ENCODE measurements around the gene DEF6. TPM values are rescaled to one million over a fixed set of nuclear protein-coding genes. Genes with fewer than 3 reads are reported as not detected.
A peak's percentile ranks its signal among the peaks of the same experiment; 100 is the strongest.

The DEF6 gene
- total and polyA plus RNA-seq, 2 of the 13 experiments (the other 11 are each of a cell fraction or from before 2014, with no cell fraction given), result 5.2 to 10.0 TPM

DNA sequence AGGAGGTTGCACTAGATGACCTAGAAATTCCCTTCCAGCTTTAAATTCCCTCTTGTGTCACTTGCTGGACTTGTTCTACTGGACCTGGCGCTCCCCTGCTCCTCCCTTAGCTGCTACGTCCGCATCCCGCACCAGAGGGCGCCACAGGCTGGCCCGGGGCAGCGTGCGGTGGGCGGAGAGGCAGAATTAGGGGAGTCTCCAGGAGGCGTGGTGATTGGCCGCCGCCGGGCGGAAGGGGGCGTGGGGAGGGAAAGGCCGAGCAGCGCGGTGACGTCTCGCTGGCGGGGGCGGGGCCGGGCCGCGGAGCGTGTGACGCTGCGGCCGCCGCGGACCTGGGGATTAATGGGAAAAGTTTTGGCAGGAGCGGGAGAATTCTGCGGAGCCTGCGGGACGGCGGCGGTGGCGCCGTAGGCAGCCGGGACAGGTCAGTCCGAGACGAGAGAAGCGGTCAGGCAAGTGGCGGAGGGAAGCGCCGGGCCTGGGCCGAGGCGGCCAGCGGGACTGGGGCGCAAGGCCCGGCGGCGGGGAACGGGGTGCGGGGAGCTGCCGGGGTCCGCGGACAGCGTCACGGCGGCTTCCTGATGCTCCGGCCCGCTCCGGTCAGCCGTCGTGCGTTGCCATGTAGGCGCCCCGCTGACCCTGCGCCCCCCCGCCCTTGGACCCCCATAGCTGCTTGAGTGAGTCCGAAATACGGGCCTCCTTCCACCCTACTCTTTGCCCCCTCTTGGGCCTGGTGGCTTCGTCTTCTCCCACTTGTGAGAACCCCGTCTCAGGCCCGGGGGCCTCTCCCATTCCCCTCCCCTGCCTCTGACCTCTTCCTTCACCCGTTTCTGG lies 44.9 kb downstream of the DEF6 start, which contains the start of gene PPARD (continued):
- TF ChIP-seq ZNF775 (CRISPR knock-in tag; IDR thresholded peaks at IDR 0.05; ENCODE audit: borderline replicate concordance), result peak; percentile 24; the same call in 1 of the 2 replicates
- 0 out of 2 replicates have a peak, but pooled peaks have one; percentile 12 for TF ChIP-seq CCDC6 (CRISPR knock-in tag; IDR thresholded peaks at IDR 0.05)
- TF ChIP-seq, protein P1, sequence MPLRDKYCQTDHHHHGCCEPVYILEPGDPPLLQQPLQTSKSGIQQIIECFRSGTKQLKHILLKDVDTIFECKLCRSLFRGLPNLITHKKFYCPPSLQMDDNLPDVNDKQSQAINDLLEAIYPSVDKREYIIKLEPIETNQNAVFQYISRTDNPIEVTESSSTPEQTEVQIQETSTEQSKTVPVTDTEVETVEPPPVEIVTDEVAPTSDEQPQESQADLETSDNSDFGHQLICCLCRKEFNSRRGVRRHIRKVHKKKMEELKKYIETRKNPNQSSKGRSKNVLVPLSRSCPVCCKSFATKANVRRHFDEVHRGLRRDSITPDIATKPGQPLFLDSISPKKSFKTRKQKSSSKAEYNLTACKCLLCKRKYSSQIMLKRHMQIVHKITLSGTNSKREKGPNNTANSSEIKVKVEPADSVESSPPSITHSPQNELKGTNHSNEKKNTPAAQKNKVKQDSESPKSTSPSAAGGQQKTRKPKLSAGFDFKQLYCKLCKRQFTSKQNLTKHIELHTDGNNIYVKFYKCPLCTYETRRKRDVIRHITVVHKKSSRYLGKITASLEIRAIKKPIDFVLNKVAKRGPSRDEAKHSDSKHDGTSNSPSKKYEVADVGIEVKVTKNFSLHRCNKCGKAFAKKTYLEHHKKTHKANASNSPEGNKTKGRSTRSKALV (CRISPR knock-in tag; IDR thresholded peaks at IDR 0.05), result no peak
- no peak for TF ChIP-seq ZNF781 (CRISPR knock-in tag; IDR thresholded peaks at IDR 0.05; ENCODE audit: borderline replicate concordance, not compliant biosample characterization)
- no peak for TF ChIP-seq RBM39 (IDR thresholded peaks at IDR 0.05; ENCODE audit: low read depth, low read length, poor library complexity, severe bottlenecking)
- no peak; the same call in 1 of the 2 replicates for TF ChIP-seq ZNF225 (CRISPR knock-in tag; IDR thresholded peaks at IDR 0.05)
- peak; percentile 78; the same call in 1 of the 2 replicates for TF ChIP-seq CAMTA2 (CRISPR knock-in tag; IDR thresholded peaks at IDR 0.05; ENCODE audit: borderline replicate concordance)
- TF ChIP-seq ZNF567 (CRISPR knock-in tag; IDR thresholded peaks at IDR 0.05; ENCODE audit: borderline replicate concordance), result 0 out of 2 replicates have a peak, but pooled peaks have one; percentile 44
- TF ChIP-seq KLF11 (CRISPR knock-in tag; IDR thresholded peaks at IDR 0.05), result peak; percentile 90
- no peak for TF ChIP-seq MED8 (CRISPR knock-in tag; IDR thresholded peaks at IDR 0.05; ENCODE audit: insufficient replicate concordance)
- TF ChIP-seq HOXA3 (CRISPR knock-in tag; IDR thresholded peaks at IDR 0.05), result peak; percentile 84
- TF ChIP-seq ZNF136 (CRISPR knock-in tag; IDR thresholded peaks at IDR 0.05; ENCODE audit: low read depth), result peak; percentile 71; the same call in 1 of the 2 replicates
- TF ChIP-seq, protein P2, sequence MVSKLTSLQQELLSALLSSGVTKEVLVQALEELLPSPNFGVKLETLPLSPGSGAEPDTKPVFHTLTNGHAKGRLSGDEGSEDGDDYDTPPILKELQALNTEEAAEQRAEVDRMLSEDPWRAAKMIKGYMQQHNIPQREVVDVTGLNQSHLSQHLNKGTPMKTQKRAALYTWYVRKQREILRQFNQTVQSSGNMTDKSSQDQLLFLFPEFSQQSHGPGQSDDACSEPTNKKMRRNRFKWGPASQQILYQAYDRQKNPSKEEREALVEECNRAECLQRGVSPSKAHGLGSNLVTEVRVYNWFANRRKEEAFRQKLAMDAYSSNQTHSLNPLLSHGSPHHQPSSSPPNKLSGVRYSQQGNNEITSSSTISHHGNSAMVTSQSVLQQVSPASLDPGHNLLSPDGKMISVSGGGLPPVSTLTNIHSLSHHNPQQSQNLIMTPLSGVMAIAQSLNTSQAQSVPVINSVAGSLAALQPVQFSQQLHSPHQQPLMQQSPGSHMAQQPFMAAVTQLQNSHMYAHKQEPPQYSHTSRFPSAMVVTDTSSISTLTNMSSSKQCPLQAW (CRISPR knock-in tag; IDR thresholded peaks at IDR 0.05), result peak; percentile 99
- peak; percentile 75; the same call in 1 of the 2 replicates for TF ChIP-seq ZSCAN9 (CRISPR knock-in tag; IDR thresholded peaks at IDR 0.05; ENCODE audit: borderline replicate concordance)
- TF ChIP-seq YY1 (IDR thresholded peaks at IDR 0.05; ENCODE audit: insufficient read depth, insufficient replicate concordance, low read depth, low read length), result peak; percentile 79
- TF ChIP-seq ZZZ3 (CRISPR knock-in tag; IDR thresholded peaks at IDR 0.05; ENCODE audit: borderline replicate concordance), result 0 out of 2 replicates have a peak, but pooled peaks have one; percentile 24
- no peak for TF ChIP-seq FOXP1 (IDR thresholded peaks at IDR 0.05)
- no peak for TF ChIP-seq FOXP1 (CRISPR knock-in tag; IDR thresholded peaks at IDR 0.05)
- TF ChIP-seq NFIB (CRISPR knock-in tag; IDR thresholded peaks at IDR 0.05; ENCODE audit: borderline replicate concordance), result no peak
- no peak for TF ChIP-seq ZNF740 (CRISPR knock-in tag; IDR thresholded peaks at IDR 0.05)
- TF ChIP-seq, protein P3, sequence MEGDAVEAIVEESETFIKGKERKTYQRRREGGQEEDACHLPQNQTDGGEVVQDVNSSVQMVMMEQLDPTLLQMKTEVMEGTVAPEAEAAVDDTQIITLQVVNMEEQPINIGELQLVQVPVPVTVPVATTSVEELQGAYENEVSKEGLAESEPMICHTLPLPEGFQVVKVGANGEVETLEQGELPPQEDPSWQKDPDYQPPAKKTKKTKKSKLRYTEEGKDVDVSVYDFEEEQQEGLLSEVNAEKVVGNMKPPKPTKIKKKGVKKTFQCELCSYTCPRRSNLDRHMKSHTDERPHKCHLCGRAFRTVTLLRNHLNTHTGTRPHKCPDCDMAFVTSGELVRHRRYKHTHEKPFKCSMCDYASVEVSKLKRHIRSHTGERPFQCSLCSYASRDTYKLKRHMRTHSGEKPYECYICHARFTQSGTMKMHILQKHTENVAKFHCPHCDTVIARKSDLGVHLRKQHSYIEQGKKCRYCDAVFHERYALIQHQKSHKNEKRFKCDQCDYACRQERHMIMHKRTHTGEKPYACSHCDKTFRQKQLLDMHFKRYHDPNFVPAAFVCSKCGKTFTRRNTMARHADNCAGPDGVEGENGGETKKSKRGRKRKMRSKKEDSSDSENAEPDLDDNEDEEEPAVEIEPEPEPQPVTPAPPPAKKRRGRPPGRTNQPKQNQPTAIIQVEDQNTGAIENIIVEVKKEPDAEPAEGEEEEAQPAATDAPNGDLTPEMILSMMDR (CRISPR knock-in tag; IDR thresholded peaks at IDR 0.05), result peak; percentile 100
- TF ChIP-seq MEIS1 (CRISPR knock-in tag; IDR thresholded peaks at IDR 0.05; ENCODE audit: borderline replicate concordance), result no peak
- no peak; the same call in 1 of the 2 replicates for TF ChIP-seq KLF15 (CRISPR knock-in tag; IDR thresholded peaks at IDR 0.05; ENCODE audit: borderline replicate concordance)

Measured in HepG2 (cell line).